KOPT-K1 (cell line): ENCODE measurements around the gene PLP1.
A peak's percentile ranks its signal among the peaks of the same experiment; 100 is the strongest.
"Not testable (repeated sequence)": the region's sequence is repeated elsewhere in the genome, so short reads cannot be mapped to it uniquely, and the experiment has no call there.

Experiments
- H3K27ac ChIP-seq: fragments of 200-600 bp; sonication (generic); 2 replicates; pipeline ENCODE4 v1.5.1; 2016; ENCODE audit warnings: antibody characterized with exemption, mild to moderate bottlenecking, low read depth, low read length; ENCODE audit not compliant: poor library complexity, severe bottlenecking
- H3K36me3 ChIP-seq: fragments of 200-600 bp; sonication (generic); 2 replicates; pipeline ENCODE4 v1.5.1; 2017; ENCODE audit warnings: antibody characterized with exemption, mild to moderate bottlenecking, low read length, moderate library complexity; ENCODE audit not compliant: insufficient read depth
- H3K9me3 ChIP-seq: fragments of 200-600 bp; sonication (generic); 2 replicates; pipeline ENCODE4 v1.5.1; 2017; ENCODE audit warnings: antibody characterized with exemption, low read length, mild to moderate bottlenecking; ENCODE audit not compliant: insufficient read depth, poor library complexity, severe bottlenecking

PLP1 gene

GRCh38 chrX:103793545-103793940 lies 16.9 kb downstream of the PLP1 start:
- Histone ChIP-seq H3K36me3 (no peaks in the 10 kb centered on the region), H3K9me3 (no peaks in the 10 kb centered on the region), H3K27ac (no peak overlapping the region)

GRCh38 chrX:103794119-103794518 lies 17.5 kb downstream of the PLP1 start:
- Histone ChIP-seq H3K36me3 (no peaks in the 10 kb centered on the region), H3K9me3 (no peaks in the 10 kb centered on the region), H3K27ac (no peak overlapping the region)

- Histone ChIP-seq H3K27ac (no peak overlapping the region), H3K36me3 (no peaks in the 10 kb centered on the region), H3K9me3 (no peaks in the 10 kb centered on the region)
Measured at GRCh38 chrX:103797691-103798090, 21.1 kb downstream of the PLP1 start.

GRCh38 chrX:103800318-103800717 lies 23.7 kb downstream of the PLP1 start:
- no peak overlapping the region for H3K27ac ChIP-seq
- H3K9me3 ChIP-seq: no peaks in the 10 kb centered on the region
- no peaks in the 10 kb centered on the region for H3K36me3 ChIP-seq

- no peaks in the 10 kb centered on the region for H3K36me3 ChIP-seq
- no peak overlapping the region for H3K27ac ChIP-seq
- no peaks in the 10 kb centered on the region for H3K9me3 ChIP-seq
Measured at GRCh38 chrX:103805860-103806259, 29.2 kb downstream of the PLP1 start.

- Histone ChIP-seq H3K36me3 (no peaks in the 10 kb centered on the region), H3K27ac (no peak overlapping the region), H3K9me3 (no peaks in the 10 kb centered on the region)
Measured at GRCh38 chrX:103806862-103807474, 30.3 kb downstream of the PLP1 start.

GRCh38 chrX:103811858-103812257 lies 35.2 kb downstream of the PLP1 start:
- H3K9me3 ChIP-seq: no peaks in the 10 kb centered on the region
- H3K27ac ChIP-seq: no peak overlapping the region
- no peaks in the 10 kb centered on the region for H3K36me3 ChIP-seq

- not testable (repeated sequence) for H3K9me3 ChIP-seq, H3K27ac ChIP-seq, H3K36me3 ChIP-seq
Measured at GRCh38 chrX:103817101-103817500, 40.5 kb downstream of the PLP1 start.

GRCh38 chrX:103817502-103817901 lies 40.9 kb downstream of the PLP1 start:
- Histone ChIP-seq H3K36me3 (no peaks in the 10 kb centered on the region), H3K9me3 (no peaks in the 10 kb centered on the region), H3K27ac (no peak overlapping the region)

- Histone ChIP-seq H3K9me3 (no peaks in the 10 kb centered on the region), H3K36me3 (no peaks in the 10 kb centered on the region), H3K27ac (no peak overlapping the region)
Measured at GRCh38 chrX:103818842-103819619, 42.4 kb downstream of the PLP1 start.

- H3K27ac ChIP-seq, H3K36me3 ChIP-seq, H3K9me3 ChIP-seq: not testable (repeated sequence)
Measured at GRCh38 chrX:103820802-103821201, 44.2 kb downstream of the PLP1 start.

GRCh38 chrX:103823591-103823990 lies 47.0 kb downstream of the PLP1 start:
- Histone ChIP-seq H3K36me3 (no peaks in the 10 kb centered on the region), H3K9me3 (no peaks in the 10 kb centered on the region), H3K27ac (no peak overlapping the region)

- H3K27ac ChIP-seq: no peak overlapping the region
- no peaks in the 10 kb centered on the region for H3K36me3 ChIP-seq
- H3K9me3 ChIP-seq: no peaks in the 10 kb centered on the region
Measured at GRCh38 chrX:103825881-103826280, 49.2 kb downstream of the PLP1 start.

GRCh38 chrX:103828529-103828928 lies 51.9 kb downstream of the PLP1 start:
- Histone ChIP-seq H3K27ac (no peak overlapping the region), H3K9me3 (no peaks in the 10 kb centered on the region), H3K36me3 (no peaks in the 10 kb centered on the region)

GRCh38 chrX:103830848-103831247 lies 54.2 kb downstream of the PLP1 start:
- H3K27ac ChIP-seq: no peak overlapping the region
- H3K9me3 ChIP-seq: no peaks in the 10 kb centered on the region
- H3K36me3 ChIP-seq: no peaks in the 10 kb centered on the region

GRCh38 chrX:103831342-103831802 lies 54.7 kb downstream of the PLP1 start:
- Histone ChIP-seq H3K36me3 (no peaks in the 10 kb centered on the region), H3K27ac (peak overlapping the region; percentile 61), H3K9me3 (no peaks in the 10 kb centered on the region)
